IPS DF 4.7 (cell line): ENCODE measurements around the gene ATE1.
"Not testable (repeated sequence)": the region's sequence is repeated elsewhere in the genome, so short reads cannot be mapped to it uniquely, and the experiment has no call there.

Experiments used
- DNase-seq: peaks from one replicate; pipeline ENCODE4 v3.0.0-alpha.2; 2013; ENCODE audit warnings: low spot score; ENCODE audit errors: extremely low read depth

Gene ATE1

GRCh38 chr10:121832647-121833046 lies 95.2 kb downstream of the ATE1 start:
- DNase-seq, result no peak

GRCh38 chr10:121831777-121832176 lies 96.1 kb downstream of the ATE1 start:
- DNase-seq, result no peak

GRCh38 chr10:121831237-121831636 lies 96.6 kb downstream of the ATE1 start:
- no peak for DNase-seq

- no peak for DNase-seq
These were observed 97.7 kb downstream of the ATE1 start for GRCh38 chr10:121830101-121830500.

- DNase-seq, result no peak
These were observed 99.8 kb downstream of the ATE1 start for GRCh38 chr10:121828045-121828444.

- DNase-seq, result not testable (repeated sequence)
These were observed 101.1 kb downstream of the ATE1 start for GRCh38 chr10:121826773-121827172.

- DNase-seq, result peak; percentile 7
These were observed 103.8 kb downstream of the ATE1 start for GRCh38 chr10:121823993-121824463.

- no peak for DNase-seq
These were observed 105.1 kb downstream of the ATE1 start for GRCh38 chr10:121822724-121823123.

- DNase-seq, result no peak
These were observed 105.7 kb downstream of the ATE1 start for GRCh38 chr10:121822180-121822579.

GRCh38 chr10:121819049-121819448 lies 108.8 kb downstream of the ATE1 start:
- no peak for DNase-seq

- DNase-seq, result no peak
These were observed 109.2 kb downstream of the ATE1 start for GRCh38 chr10:121818599-121818998.

- DNase-seq, result no peak
These were observed 111.6 kb downstream of the ATE1 start for GRCh38 chr10:121816197-121816596.

GRCh38 chr10:121813857-121814256 lies 114.0 kb downstream of the ATE1 start:
- no peak for DNase-seq

GRCh38 chr10:121813211-121813815 lies 114.5 kb downstream of the ATE1 start:
- DNase-seq, result no peak

GRCh38 chr10:121812031-121812430 lies 115.8 kb downstream of the ATE1 start:
- DNase-seq, result no peak

- DNase-seq, result no peak
These were observed 116.4 kb downstream of the ATE1 start for GRCh38 chr10:121811386-121811785.

- no peak for DNase-seq
These were observed 119.0 kb downstream of the ATE1 start for GRCh38 chr10:121808835-121809234.

- DNase-seq, result no peak
These were observed 123.4 kb downstream of the ATE1 start for GRCh38 chr10:121804460-121804859.

- DNase-seq, result no peak
These were observed 124.2 kb downstream of the ATE1 start for GRCh38 chr10:121803611-121804010.

GRCh38 chr10:121800831-121801230 lies 127.0 kb downstream of the ATE1 start:
- no peak for DNase-seq

GRCh38 chr10:121800146-121800545 lies 127.7 kb downstream of the ATE1 start:
- no peak for DNase-seq

- no peak for DNase-seq
These were observed 130.3 kb downstream of the ATE1 start for GRCh38 chr10:121797490-121797889.

GRCh38 chr10:121796342-121796741 lies 131.5 kb downstream of the ATE1 start:
- no peak for DNase-seq

- no peak for DNase-seq
These were observed 135.6 kb downstream of the ATE1 start for GRCh38 chr10:121792198-121792597.
